Panc1 (cell line): ENCODE data around the gene CCDC80.

ENCODE experiments used
- POLR2AphosphoS5 ChIP-seq: IDR thresholded peaks from 2 replicates; pipeline ENCODE4 v1.6.1; 2012; ENCODE audit warnings: mild to moderate bottlenecking, low read depth, low read length, moderate library complexity
- SIN3A ChIP-seq: IDR thresholded peaks from 2 replicates; pipeline ENCODE4 v1.6.1; 2012; ENCODE audit warnings: low read depth, mild to moderate bottlenecking, low read length, moderate library complexity, borderline replicate concordance; ENCODE audit not compliant: insufficient read depth
- TCF7L2 ChIP-seq: IDR thresholded peaks from 2 replicates; pipeline ENCODE4 v1.6.1; 2011; ENCODE audit warnings: mild to moderate bottlenecking, low read depth, low read length, inconsistent platforms
- TF ChIP-seq, protein P1 (sequence below), 2 experiments: IDR thresholded peaks; 2 replicates each; pipeline ENCODE4 v1.6.1; 2011 to 2012; ENCODE audit warnings: low read depth in 2 of 2, control low read depth in 1 of 2, low read length in 1 of 2, mild to moderate bottlenecking in 1 of 2, moderate library complexity in 1 of 2; ENCODE audit not compliant: insufficient read depth in 1 of 2
- TF ChIP-seq, protein P2 (sequence below): fragments of 450-650 bp; IDR thresholded peaks from 2 replicates; pipeline ENCODE4 v1.5.1; 2017; ENCODE audit warnings: mild to moderate bottlenecking

DNA sequence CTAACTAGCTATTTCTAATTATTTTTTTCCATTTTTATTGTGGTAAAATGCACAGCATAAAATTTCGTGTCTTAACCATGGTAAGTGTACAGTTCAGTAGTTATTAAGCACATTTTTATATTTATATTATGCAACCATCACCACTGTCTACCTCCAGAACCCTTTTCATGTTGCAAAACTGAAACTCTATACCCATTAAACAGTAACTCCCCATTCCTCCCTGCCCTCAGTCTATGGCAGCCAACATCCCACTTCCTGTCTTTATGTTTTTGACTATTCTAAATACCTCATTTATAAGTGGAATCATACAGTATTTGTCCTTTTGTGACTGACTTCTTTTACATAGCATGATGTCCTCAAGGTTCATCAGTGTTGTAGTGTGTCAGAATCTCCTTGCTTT is 53.6 kb downstream of the CCDC80 start:
- TF ChIP-seq, protein P1, sequence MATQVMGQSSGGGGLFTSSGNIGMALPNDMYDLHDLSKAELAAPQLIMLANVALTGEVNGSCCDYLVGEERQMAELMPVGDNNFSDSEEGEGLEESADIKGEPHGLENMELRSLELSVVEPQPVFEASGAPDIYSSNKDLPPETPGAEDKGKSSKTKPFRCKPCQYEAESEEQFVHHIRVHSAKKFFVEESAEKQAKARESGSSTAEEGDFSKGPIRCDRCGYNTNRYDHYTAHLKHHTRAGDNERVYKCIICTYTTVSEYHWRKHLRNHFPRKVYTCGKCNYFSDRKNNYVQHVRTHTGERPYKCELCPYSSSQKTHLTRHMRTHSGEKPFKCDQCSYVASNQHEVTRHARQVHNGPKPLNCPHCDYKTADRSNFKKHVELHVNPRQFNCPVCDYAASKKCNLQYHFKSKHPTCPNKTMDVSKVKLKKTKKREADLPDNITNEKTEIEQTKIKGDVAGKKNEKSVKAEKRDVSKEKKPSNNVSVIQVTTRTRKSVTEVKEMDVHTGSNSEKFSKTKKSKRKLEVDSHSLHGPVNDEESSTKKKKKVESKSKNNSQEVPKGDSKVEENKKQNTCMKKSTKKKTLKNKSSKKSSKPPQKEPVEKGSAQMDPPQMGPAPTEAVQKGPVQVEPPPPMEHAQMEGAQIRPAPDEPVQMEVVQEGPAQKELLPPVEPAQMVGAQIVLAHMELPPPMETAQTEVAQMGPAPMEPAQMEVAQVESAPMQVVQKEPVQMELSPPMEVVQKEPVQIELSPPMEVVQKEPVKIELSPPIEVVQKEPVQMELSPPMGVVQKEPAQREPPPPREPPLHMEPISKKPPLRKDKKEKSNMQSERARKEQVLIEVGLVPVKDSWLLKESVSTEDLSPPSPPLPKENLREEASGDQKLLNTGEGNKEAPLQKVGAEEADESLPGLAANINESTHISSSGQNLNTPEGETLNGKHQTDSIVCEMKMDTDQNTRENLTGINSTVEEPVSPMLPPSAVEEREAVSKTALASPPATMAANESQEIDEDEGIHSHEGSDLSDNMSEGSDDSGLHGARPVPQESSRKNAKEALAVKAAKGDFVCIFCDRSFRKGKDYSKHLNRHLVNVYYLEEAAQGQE (IDR thresholded peaks at IDR 0.05; ENCODE audit: insufficient read depth in 1 of 2, low read depth in 2 of 2, low read length in 1 of 2), result no peak
- TF ChIP-seq, protein P2, sequence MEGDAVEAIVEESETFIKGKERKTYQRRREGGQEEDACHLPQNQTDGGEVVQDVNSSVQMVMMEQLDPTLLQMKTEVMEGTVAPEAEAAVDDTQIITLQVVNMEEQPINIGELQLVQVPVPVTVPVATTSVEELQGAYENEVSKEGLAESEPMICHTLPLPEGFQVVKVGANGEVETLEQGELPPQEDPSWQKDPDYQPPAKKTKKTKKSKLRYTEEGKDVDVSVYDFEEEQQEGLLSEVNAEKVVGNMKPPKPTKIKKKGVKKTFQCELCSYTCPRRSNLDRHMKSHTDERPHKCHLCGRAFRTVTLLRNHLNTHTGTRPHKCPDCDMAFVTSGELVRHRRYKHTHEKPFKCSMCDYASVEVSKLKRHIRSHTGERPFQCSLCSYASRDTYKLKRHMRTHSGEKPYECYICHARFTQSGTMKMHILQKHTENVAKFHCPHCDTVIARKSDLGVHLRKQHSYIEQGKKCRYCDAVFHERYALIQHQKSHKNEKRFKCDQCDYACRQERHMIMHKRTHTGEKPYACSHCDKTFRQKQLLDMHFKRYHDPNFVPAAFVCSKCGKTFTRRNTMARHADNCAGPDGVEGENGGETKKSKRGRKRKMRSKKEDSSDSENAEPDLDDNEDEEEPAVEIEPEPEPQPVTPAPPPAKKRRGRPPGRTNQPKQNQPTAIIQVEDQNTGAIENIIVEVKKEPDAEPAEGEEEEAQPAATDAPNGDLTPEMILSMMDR, result no peak
- TF ChIP-seq POLR2AphosphoS5 (no peak), TCF7L2 (no peak), SIN3A (no peak)
